NCI-H1048 (cell line): Measurements from ENCODE around the gene SENP7.
A peak's percentile ranks its signal among the peaks of the same experiment; 100 is the strongest.
"Not testable (repeated sequence)": the region's sequence is repeated elsewhere in the genome, so short reads cannot be mapped to it uniquely, and the experiment has no call there.

Experiments
- DNase-seq: peaks from one replicate; lab custom pipeline; 2025; lab: John Stamatoyannopoulos, UW

SENP7 gene

DNA sequence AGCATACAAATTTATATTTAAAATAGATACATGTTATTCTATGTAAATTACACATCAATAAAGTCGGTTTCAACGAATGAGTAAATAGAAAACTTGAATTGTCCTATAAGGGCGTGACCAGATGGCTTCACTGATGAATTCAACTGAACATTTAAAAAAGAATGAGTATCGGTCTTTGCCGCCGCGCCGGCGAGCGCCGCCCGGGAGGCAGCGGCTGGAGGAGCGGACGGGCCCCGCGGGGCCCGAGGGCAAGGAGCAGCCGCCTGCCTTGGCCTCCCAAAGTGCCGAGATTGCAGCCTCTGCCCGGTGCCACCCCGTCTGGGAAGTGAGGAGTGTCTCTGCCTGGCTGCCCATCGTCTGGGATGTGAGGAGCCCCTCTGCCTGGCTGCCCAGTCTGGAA lies 74.4 kb downstream of the SENP7 start:
- DNase-seq, result not testable (repeated sequence)

DNA sequence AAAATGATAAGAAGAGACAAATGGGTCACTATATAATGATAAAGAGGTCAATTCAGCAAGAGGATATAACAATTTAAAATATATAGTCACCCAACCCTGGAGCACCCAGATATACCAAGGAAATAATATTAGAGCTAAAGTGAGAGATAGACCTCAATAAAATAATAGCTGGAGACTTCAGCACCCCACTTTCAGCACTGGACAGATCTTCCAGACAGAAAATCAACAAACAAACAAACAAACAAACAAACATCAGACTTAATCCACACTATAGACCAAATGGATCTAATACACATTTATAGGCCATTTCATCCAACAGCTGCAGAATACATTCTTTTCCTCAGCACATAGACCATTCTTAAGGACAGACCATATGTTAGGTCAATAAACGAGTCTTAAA lies 79.4 kb downstream of the SENP7 start:
- DNase-seq, result no peak

DNA sequence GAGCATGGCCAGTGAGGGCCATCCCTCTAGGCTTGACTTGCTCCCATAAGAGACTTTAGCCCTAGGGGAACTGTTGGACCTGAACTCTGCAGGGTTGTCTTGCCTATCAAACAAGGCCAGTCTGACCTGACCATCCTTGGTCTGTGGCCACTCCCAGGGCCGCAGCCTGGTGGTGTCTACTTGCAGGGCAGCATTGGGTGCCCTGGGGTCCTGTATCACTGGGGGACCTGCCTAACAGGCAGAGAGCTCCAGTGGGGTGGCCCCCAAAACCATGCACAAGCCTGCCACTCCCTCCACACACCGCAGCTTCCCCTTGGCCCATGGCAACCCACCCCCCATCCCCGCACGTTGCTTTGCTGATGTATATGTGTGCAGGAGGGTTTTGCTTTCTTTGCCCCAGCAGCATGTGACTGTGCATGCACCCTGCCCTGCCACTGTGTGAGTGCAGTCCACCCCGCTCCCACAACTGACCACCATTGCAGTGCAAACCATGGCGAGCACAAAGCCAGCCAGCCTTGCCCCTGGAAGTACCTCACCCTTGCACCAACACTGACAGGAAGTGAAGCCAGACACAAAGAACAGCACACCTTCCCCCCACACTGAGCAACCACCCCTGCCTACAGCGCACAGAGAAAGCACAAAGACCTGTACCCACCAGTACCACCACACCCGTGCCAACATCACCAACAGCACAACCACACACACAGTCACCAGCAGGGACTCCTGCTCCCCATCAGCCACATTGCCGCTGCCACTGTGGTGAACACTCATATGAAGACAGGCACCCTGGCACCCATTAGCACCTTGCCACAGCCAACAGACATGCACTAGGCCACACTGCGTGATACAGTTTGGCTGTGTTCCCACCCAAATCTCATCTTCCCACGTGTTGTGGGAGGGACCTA lies 88.8 kb downstream of the SENP7 start:
- DNase-seq, result no peak

DNA sequence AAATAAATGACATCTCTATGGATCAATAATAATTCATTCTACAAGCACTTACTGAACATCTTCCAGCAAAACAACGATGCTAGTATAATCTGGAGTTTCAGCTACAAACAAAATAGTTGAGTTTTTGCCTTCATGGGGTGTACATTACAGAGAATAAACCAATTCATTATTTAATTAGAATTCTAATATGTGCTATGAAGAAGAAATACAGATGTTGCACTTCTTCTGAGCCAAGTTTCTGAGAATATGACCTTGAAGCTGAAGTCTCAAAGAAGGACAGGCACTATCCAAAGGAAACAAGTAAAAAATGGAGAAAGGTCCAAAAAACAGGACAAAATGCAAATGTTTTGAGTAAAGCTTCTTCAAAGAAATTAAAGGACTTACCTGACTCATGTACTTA lies 94.2 kb downstream of the SENP7 start:
- no peak for DNase-seq

DNA sequence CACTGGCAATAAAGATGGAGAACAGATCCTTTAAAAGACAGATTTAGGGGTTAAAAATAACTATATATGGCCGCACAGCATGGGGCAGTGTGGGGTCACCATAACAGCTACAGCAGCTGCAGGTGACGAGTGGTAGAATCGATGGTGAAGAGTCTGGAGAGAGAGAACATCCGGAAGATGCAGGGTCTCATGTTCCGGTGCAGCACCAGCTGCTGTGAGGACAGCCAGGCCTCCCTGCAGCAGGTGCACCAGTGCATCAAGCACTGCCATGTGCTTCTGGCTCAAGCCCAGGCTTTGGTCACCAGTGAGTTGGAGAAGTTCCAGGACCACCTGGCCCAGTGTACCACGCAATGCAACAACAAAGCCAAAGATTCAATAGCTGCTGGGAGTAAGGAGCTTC lies 98.9 kb downstream of the SENP7 start:
- DNase-seq, result no peak

DNA sequence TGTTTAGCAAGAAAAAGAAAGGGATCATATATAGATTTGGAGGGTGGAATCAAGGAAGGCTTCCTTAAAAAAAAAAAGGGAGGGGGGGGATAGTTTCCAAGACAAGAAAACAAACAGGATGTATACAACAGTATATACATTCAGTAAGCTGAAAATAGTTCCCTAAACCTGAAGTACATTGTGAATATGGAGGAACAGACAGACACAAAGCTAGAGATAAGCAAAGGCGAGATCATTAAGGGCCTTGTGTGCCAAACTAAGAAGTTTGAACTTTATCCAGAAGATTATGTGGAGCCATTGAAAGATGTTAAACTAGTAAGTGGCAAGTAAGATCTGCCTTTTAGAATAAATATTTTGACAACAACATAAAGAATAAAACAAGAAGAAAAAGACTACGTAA lies 99.4 kb downstream of the SENP7 start:
- DNase-seq, result no peak

DNA sequence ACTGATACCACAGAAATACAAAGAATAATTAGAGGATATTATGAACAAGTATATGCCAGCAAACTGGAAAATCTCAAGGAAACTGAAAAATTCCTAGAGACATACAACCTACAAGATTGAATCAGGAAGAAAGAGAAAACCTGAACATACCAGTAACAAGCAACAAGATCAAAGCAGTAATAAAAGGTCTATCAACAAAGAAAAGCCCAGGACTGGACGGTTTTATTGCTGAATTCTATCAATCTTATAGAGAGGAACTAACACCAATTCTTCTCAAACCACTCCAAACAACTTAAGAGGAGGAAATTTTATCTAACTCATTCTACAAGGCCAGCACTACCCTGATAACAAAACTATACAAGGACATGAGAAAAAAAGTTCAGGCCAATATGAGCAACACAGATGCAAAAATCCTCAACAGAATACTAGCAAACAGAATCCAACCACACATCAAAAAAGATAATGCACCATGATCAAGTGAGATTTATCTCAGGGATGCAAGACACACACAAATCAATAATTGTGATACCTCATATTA lies 121.5 kb downstream of the SENP7 start:
- no peak for DNase-seq

DNA sequence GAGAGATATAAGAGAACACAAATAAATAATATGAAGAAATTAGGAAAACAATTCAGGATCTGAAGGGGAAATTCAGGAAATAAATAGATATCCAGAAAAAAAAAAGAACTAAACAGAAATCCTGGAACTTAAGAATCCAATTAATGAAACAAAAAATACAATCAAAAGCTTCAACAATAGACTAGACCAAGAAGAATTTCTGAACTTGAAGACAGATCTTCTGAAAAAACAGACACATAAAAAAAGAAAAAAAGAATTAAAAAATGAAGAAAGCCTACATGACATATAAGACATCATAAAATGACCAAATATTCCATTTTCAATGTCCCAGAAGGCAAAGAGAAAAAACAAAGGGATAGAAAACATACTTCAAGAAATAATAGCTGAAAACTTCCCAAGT lies 124.3 kb downstream of the SENP7 start:
- no peak for DNase-seq

DNA sequence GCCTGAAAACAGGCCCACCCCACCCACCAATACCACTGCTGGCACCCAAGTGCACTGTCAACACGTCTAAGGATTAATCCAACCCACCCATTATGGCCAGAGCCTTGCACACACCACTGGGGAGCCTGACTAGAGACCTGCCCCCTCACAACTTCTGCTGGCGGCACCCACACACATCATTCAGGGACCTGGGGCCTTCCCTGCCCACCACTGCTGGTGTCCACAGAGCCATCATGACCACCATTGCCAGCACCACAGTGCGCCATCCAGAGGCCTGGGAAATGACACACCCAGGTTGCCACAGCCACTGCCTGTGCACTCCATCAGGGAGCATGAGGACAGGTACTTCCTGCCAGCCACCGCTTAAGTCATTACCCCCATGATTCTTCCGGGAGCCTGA lies 125.7 kb downstream of the SENP7 start:
- no peak for DNase-seq

DNA sequence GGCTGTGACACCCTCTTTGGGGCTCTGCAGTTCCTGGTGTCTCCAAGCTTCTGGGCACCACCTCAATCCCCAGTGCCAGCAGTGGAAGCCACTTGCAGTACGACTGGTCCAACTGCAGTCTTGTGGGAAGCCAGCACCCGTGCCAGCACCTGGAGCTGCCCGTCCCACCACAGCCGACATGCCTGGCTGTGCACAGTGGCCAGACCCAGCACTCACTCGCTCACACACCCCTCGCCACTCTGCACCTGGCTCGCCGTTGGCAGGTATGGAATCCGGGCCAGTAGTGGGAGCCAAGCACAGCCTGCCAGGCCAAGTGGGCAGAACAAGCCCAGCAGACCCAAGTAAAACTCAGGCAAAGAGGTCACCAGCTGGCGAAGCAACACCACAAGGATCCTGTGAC lies 128.6 kb downstream of the SENP7 start:
- DNase-seq, result no peak

DNA sequence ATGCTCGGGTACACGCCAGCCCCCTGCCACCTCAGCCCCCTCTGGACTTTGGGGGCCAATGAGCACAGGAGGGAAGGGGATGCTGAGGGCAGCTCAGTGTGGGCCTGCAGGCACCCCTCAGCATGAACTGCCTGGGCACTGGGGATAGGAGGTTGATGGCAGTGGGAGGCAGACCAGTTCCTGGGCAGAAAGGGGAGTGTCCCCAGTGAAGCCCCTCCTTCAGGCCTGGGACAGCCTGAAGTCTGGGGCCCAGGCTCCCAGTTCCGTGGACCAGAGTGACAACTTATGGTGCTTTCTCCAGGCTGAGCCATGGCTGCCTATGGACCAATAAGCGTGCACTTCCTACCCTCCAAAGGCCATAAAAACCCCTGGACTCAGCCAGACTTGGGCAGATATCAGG lies 129.4 kb downstream of the SENP7 start:
- no peak for DNase-seq

DNA sequence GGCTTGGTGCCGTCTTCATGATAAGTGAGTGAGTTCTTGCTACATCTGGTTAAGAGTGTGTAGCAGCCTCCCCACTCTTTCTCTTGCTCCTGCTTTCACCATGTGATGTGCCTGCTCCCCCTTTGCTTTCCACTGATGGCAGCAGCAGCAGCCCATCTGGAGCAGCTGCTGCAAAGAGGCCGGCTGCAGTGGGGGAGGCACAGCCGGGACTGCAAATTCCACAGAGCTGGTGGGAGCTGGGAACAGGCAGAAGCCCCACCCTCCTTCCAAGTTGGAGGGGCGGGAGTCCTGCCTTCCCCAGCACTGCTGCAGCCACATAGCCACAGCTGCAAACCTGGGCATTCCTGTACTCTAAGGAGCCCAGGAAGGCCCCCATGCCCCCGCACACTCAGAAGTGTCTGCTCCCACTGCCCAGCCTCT lies 129.8 kb downstream of the SENP7 start:
- no peak for DNase-seq

DNA sequence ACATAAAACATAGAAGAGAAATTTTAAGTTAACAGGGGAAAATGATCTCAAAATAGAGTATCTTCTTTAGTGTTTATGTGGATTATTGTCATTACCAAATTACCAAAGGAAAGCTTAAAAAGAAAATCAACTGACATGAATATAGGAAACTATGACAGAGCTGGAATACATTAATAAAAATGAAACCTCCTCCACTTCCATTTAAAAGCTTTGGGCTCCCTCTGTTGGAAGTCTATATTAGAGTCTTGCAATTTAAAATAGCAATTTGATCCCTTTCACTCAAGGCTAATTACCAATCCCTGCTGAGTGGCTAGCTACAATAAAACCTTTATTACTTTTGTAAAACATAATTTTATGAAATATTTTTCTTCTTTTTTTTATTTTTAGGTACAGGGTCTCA lies 131.2 kb downstream of the SENP7 start:
- peak; percentile 18 for DNase-seq

DNA sequence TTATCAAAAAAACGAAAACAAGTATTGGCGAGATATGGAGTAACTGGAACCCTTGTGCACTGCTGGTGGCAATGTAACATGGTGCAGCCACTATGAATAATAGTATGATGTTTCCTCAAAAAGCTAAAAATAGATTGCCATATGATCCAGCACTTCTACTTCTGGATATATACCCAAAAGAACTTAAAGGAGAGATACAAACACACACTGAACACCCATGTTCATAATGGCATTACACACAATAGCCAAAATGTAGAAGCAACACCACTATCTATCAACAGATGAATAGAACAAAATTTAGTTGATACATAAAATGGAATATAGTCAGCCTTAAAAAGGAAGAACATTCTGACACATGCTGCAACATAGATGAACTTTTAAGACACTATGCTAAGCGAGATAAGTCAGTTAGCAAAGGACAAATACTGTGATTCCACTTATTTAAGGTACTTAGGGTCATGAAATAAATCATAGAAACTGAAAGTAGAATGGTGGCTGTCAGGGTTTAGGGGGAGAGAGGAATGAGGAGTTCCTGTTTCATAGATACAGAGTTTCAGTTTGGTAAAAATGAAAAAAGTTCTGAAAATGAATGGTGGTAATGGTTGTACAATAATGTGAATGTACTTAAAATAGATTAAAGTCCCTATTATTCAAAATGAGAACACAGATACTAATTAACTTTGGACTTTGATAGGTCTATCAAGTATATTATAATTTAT lies 133.2 kb downstream of the SENP7 start:
- no peak for DNase-seq

DNA sequence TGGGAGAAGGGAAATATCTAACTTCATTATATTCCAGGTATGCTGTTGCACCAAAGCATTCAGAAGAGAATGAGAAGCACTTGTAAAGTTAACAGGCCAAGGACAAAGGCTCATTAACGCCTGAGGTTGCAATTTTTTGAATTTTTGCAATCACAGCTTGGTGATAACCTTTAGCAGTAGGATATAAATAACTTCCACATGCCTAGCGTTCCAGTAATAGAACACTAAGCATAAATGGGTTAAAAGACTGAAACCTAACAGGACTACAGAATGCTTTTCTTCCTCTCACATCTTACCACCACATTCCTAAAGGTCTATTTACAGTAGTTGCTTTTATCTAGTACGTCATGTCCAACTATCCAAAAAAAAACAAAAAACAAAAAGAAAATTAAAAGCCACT lies 135.2 kb downstream of the SENP7 start:
- no peak for DNase-seq

DNA sequence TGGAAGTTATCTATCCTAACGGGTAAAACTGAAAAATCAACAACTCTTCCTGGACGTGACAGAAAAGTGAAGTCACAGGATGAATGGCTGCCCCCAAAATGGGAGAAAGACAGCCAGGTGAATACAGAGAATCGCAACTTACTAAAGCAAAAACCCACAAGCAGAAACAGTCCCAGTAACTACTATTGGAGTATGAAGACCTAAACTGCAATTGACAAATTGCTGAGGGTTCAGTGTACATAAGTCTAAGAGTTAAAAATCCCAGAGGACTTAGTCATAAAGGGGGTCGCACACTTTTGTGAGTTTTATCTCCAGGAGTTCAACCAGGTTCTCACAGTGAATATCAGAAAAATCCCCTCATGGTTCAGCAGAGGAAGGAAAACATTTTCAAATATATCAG lies 135.8 kb downstream of the SENP7 start:
- no peak for DNase-seq

DNA sequence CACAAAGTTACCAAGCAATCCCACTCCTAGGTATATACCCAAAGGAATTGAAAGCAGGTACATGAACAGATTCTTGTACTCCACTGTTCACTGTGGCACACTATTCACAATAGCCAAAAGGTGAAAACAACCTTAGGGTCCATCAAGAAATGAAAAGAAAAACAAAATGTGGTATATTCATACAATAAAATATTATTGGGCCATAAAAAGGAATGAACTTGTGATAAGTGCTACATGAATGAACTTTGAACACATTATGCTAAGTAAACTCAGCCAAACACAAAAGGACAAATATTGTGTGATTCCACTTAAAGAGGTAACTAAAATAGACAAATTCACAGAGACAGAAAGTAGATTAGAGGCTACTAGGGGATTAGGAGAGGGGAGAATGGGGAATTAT lies 137.4 kb downstream of the SENP7 start:
- DNase-seq, result no peak

DNA sequence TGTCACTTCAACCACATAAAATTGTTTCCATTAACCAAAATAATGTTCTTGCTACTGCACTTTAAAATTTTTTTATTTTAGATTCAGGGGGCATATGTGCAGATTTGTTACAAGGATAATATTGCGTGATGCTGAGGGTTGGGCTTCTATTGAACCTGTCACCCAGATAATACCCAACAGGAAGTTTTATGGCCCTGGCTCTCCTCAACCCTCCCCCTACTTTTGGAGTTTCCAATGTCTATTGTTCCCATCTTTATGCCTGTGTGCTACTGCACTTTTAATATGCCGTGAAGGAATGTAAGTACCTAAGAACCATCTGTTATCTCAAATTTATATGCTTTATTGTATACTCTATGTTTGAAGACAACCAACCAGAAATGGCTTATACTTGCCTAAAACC lies 150.6 kb downstream of the SENP7 start:
- no peak for DNase-seq

DNA sequence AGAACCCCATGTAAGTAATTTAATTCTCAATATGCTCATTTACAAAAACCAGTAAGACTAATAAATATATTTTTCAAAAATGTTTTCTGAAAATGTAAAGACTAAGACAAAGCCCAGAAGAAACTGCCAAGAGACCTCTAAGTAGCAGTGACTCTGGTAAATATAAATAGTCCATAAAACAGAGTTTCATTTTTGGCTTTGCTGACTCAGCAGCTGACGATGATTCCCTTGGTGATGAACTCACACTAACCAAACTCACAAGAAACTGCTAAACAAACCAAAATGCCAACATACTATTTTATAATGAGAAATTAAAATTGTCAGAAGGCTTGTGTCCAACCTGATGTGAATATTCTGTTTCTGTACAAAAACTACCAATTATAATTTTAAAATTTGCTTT lies 161.2 kb downstream of the SENP7 start:
- no peak for DNase-seq

DNA sequence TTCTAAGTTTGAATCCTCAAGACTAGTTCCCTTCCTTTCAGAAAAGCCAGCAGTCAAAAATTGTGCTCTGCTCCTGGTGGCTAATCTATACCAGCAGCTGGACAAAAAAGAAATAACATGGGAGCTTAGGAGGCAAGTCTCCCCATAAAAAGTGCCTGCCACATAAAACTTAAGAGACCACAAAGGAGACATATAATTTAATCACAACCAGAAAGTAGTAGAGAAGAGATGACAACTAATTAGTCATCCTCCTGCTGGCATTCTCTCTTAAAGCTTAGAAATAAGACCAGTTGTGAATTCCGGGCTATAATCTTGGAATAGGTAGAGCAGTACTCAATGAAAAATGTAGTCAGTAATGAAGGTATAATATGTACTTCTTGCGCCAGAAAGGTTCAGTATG lies 172.4 kb downstream of the SENP7 start:
- DNase-seq, result no peak

DNA sequence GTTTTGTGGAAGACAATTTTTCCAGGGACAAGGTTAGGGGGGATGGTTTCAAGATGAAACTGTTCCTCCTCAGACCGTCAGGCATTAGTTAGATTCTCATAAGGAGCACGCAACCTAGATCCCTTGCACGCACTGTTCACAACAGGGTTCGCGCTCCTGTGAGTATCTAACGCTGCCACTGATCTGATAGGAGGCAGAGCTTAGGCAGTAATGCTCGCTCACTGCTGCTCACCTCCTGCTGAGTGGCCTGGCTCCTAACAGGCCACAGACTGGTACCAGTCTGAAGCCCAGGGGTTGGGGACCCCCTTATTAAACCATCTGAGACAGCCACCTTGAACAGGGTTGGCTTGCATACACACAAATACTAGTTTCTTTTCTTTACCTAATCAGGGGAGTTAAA lies 179.1 kb downstream of the SENP7 start:
- no peak for DNase-seq

DNA sequence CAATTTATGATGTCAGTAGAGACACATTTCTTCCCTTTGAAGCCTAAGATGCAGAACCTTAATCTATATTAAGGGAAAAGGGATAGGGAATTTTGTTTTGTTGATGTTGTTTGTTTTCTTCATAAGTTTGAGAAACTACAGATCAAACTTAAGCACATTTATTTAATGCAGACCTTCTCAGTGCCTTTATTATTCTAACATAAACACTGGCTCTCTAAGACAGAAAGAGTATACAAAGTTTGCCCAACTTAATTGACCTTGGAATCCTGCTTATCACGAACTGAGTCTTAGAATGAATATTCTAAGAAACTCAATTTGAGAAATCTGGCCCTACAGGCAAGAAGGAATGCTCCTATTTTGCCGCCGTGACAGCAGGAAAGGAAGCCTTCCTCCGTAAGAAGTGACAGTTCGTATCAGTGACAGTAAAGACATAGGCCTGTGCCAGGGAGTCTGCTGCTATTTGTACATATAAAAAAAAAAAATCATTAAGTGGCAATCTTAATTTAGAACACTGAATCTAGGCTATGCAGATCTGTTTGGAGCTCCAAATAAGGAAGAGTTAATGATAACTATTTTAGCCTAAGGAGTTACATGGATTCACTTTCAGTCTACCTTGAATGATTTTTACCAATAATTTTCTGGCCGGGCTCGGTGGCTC lies 183.9 kb downstream of the SENP7 start:
- no peak for DNase-seq
